Activated CD8-positive, alpha-beta memory T cell treated with anti-CD3 and anti-CD28 coated beads, Interleukin-2, amount 10 ng/mL, durations not matched to agents 7 days and 5 days (primary cell): ENCODE data around the gene PUM2. TPM values are rescaled to one million over a fixed set of nuclear protein-coding genes. Genes with fewer than 3 reads are reported as not detected.
A peak's percentile ranks its signal among the peaks of the same experiment; 100 is the strongest.
"Not testable (repeated sequence)": the region's sequence is repeated elsewhere in the genome, so short reads cannot be mapped to it uniquely, and the experiment has no call there.

Experiments used
- ATAC-seq: fragments of 150-1000 bp; cut with Tn5 transposase; one replicate; pipeline ENCODE4 v1.10.0; 2021; ENCODE audit warnings: moderate library complexity
- CTCF ChIA-PET: fragments of 350-600 bp; sonication (Branson Sonifier 250); formaldehyde crosslinking; loops from one replicate; lab custom pipeline; 2021; ENCODE audit warnings: antibody characterized with exemption; lab: Charles Lee
- DNase-seq: peaks from one replicate; pipeline ENCODE4 v3.0.0-alpha.2; 2020
- H3K27ac Mint-ChIP-seq: one replicate; pipeline ENCODE4 v1.8.0; 2021; ENCODE audit warnings: mild to moderate bottlenecking, mixed read lengths
- H3K27me3 Mint-ChIP-seq: one replicate; pipeline ENCODE4 v1.8.0; 2021; ENCODE audit warnings: mixed read lengths
- H3K36me3 Mint-ChIP-seq: one replicate; pipeline ENCODE4 v1.8.0; 2021; ENCODE audit warnings: mild to moderate bottlenecking, mixed read lengths
- H3K4me1 Mint-ChIP-seq: one replicate; pipeline ENCODE4 v1.8.0; 2021; ENCODE audit warnings: mixed read lengths
- H3K4me3 Mint-ChIP-seq: one replicate; pipeline ENCODE4 v1.8.0; 2021; ENCODE audit warnings: mild to moderate bottlenecking, moderate library complexity, mixed read lengths
- H3K9me3 Mint-ChIP-seq: one replicate; pipeline ENCODE4 v1.8.0; 2022; ENCODE audit warnings: low read depth, mixed read lengths
- total RNA-seq, 2 experiments: library from RNA; stranded (reverse); gene quantifications; one replicate each; pipeline ENCODE4 v1.2.3, GENCODE V29; 2021

The PUM2 gene
- total RNA-seq, 2 experiments from 2014 or later = 120 to 127 TPM

DNA sequence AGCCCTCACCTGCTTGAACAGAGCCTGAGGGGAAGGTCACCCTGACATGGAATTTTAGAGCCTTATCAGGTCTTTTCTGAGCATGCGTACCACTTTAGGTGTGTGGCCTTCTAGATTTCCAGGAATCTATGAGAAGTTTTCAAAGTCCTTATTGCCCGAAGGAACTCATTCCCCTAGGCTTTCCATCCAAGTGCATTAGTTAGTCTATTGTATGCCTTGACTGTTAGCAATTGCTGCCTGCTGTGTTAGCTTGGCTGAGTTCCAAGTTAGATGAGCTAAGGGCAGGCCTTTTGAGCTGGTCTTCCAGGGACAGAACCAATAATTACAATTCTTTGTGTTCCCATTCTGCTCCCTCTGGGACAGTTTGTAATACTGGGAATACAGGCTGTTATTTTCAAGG lies 30.8 kb upstream of the PUM2 start:
- DNase-seq = no peak
- H3K27ac Mint-ChIP-seq = no peak overlapping the region
- no peaks in the 10 kb centered on the region for H3K9me3 Mint-ChIP-seq
- H3K27me3 Mint-ChIP-seq = peaks cover 14% of the 10 kb centered on the region
- no peaks in the 10 kb centered on the region for H3K36me3 Mint-ChIP-seq
- peaks cover 9% of the 10 kb centered on the region for H3K4me1 Mint-ChIP-seq
- no peak for ATAC-seq
- H3K4me3 Mint-ChIP-seq = no peak overlapping the region
- CTCF ChIA-PET = interaction anchor here (1.3 to 2.9 kb wide), 3 partner anchors 30 to 261 kb away, joined by 4 to 8 read pairs (median 5); partner anchors contain the start of gene SDC1

DNA sequence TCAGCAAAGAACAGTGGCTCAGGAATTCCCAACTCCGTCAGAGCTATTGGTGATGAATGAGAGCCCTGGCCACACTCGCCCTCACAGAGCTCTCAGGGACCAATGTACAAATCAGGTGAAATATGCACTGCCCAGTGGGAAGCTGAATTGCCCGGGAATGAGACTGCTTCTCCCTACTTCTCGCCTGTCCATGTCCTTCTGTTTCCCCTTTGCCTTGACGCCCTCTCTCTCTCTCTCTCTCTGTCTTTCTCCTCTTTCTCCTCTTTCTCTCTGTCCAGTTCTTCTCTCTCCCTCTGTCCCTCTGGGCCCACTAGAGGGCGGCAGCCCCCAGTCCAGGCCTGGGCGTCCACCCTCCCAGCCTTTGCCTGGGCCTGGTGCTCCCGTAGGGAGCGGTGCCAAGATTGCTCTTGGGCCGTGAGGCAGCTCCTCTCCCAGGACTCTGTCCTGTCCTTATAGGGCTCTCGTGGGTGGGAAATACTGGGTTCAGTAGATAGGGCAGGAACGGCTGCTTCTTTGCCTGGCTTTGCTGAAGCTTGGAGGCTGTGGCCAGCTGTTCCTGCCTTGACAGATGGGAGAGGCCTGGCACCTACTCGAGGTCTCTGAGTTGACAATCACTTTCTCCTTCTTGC lies 28.4 kb upstream of the PUM2 start:
- peaks cover 16% of the 10 kb centered on the region for H3K27me3 Mint-ChIP-seq
- CTCF ChIA-PET = interaction anchor here (0.7 to 3.1 kb wide), 4 partner anchors 29 to 264 kb away, joined by 3 to 17 read pairs (median 6); no protein-coding TSS in a partner anchor
- no peak overlapping the region for H3K27ac Mint-ChIP-seq
- no peaks in the 10 kb centered on the region for H3K36me3 Mint-ChIP-seq
- no peak for DNase-seq
- no peak overlapping the region for H3K4me3 Mint-ChIP-seq
- no peaks in the 10 kb centered on the region for H3K9me3 Mint-ChIP-seq
- ATAC-seq = peak; percentile 36
- peaks cover 9% of the 10 kb centered on the region for H3K4me1 Mint-ChIP-seq

DNA sequence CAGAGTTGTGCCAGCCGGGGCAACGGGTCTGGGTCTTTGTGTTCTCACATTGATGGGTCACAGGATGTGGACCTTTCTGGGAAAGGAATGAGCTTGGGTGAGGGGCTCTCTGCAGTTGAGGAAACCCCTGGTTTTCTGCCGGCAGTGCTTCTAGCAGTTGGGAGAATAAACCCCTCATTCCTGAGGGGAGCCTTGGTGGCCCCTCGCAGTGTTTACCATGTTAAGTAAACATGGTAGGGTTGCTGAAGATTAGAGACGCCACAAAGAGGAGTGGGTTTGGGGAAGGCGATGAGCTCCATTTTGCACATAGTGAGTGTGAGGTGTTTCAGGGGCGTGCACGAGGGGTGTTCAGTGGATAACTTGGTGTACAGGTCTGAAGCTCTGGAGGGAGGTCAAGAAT lies 27.7 kb upstream of the PUM2 start:
- CTCF ChIA-PET = interaction anchor here (0.7 to 3.1 kb wide), 2 partner anchors 33 to 242 kb away, joined by 3 to 17 read pairs; no protein-coding TSS in a partner anchor
- no peak overlapping the region for H3K4me3 Mint-ChIP-seq
- no peak for ATAC-seq
- H3K27me3 Mint-ChIP-seq = peaks cover 16% of the 10 kb centered on the region
- DNase-seq = no peak
- no peaks in the 10 kb centered on the region for H3K9me3 Mint-ChIP-seq
- H3K4me1 Mint-ChIP-seq = peaks cover 4% of the 10 kb centered on the region
- H3K36me3 Mint-ChIP-seq = no peaks in the 10 kb centered on the region
- no peak overlapping the region for H3K27ac Mint-ChIP-seq

DNA sequence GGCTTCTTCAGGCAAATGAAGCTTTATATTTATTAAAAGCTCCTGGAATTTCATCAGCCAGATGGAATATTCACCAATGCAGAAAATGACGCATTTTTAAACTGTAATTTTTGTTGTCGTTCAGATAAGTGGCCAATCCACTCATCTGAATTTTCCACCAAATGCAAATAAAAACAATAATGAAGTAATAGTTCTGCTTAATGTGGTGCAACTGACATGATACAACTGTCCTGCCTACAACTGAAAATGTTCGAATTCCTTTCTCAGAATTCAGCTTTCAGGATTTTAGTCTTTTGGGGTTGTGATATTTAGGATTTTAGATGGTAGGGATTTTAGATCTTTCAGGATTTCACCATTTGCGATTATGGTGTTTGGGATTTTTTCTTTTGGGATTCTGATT lies 27.1 kb upstream of the PUM2 start:
- H3K27me3 Mint-ChIP-seq = peaks cover 16% of the 10 kb centered on the region
- H3K9me3 Mint-ChIP-seq = no peaks in the 10 kb centered on the region
- H3K36me3 Mint-ChIP-seq = no peaks in the 10 kb centered on the region
- CTCF ChIA-PET = interaction anchor here (1.4 to 3.1 kb wide), 2 partner anchors 12 to 34 kb away, joined by 3 to 17 read pairs; no protein-coding TSS in a partner anchor
- H3K27ac Mint-ChIP-seq = no peak overlapping the region
- H3K4me3 Mint-ChIP-seq = no peak overlapping the region
- DNase-seq = no peak
- ATAC-seq = no peak
- H3K4me1 Mint-ChIP-seq = no peaks in the 10 kb centered on the region

- ATAC-seq, CTCF ChIA-PET, DNase-seq, H3K4me1 Mint-ChIP-seq, H3K27ac Mint-ChIP-seq, H3K4me3 Mint-ChIP-seq, H3K9me3 Mint-ChIP-seq: not testable (repeated sequence)
- H3K27me3 Mint-ChIP-seq = peaks cover 23% of the 10 kb centered on the region
- peaks cover 15% of the 10 kb centered on the region for H3K36me3 Mint-ChIP-seq
These were observed 24.3 kb upstream of the PUM2 start for GRCh38 chr2:20374982-20375381.

DNA sequence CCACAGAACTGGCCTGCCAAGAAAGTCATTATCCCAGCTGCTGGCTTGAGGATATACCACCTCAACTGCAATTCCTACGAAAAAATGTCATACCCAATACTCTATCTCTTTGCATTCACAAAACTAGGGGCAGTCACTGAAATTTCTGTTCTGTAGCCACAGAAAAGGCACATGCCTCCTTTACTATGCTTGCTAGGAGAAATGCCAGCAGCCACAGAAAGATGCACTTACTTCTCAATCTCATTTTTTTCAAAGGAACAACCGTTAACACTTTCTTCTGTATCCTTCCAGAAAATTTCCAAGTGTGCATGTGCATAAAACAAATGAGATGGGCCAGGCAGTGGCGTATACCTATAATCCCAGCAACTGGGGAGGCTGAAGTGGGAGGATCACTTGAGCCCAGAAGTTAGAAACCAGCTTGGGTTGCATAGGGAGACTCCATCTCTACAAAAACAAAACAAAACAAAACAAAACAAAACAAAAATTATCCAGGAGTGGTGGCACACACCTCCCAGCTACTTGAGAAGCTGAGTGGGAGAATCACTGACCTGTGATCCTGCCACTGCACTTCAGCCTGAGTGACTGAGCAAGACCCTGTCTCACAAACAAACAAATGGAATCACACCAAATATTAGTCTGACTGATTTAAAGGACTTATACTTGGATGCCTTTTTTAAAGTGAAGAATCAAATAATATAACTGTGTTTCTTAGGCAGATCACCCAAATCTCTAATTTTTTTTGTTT lies 22.4 kb upstream of the PUM2 start:
- H3K27me3 Mint-ChIP-seq = peaks cover 17% of the 10 kb centered on the region
- H3K27ac Mint-ChIP-seq = no peak overlapping the region
- H3K9me3 Mint-ChIP-seq = peaks cover 14% of the 10 kb centered on the region
- CTCF ChIA-PET = no interaction called here
- peaks cover 6% of the 10 kb centered on the region for H3K4me1 Mint-ChIP-seq
- peaks cover 26% of the 10 kb centered on the region for H3K36me3 Mint-ChIP-seq
- H3K4me3 Mint-ChIP-seq = no peak overlapping the region
- ATAC-seq (no peak), DNase-seq (no peak)

DNA sequence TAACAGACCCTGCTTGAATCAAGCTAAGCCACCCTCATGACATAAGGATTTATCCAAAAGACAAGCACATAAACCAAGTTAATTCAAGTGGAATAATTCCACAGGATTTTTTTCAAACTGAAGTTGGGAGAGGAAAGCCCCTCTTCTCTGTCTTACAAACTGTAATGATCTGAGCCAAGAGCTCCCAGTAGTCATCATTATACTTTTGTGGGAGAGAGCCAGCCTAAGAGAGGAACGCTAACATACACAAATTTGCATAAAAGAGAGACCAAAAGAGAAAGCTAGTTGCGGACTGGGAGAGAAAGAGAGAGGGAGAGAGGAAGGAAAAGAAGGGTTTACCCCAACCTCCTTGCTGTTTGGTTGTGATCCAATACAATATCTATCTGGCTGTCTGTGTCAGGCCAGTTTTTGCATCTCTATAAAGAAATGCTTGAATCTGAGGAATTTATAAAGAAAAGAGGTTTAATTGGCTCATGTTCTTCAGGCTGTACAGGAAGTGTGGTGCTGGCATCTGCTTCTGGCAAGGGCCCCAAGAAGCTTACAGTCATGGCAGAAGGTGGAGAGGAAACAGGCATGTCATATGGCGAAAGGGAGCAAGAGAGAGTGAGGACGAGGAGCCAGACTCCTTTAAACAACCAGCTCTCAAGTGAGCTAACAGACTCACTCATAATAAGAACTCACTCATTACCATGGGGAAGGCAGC lies 20.8 kb upstream of the PUM2 start:
- no peak overlapping the region for H3K27ac Mint-ChIP-seq
- peaks cover 9% of the 10 kb centered on the region for H3K27me3 Mint-ChIP-seq
- H3K4me1 Mint-ChIP-seq = peaks cover 17% of the 10 kb centered on the region
- no peak overlapping the region for H3K4me3 Mint-ChIP-seq
- DNase-seq = no peak
- CTCF ChIA-PET = no interaction called here
- H3K9me3 Mint-ChIP-seq = peaks cover 14% of the 10 kb centered on the region
- peaks cover 39% of the 10 kb centered on the region for H3K36me3 Mint-ChIP-seq
- no peak for ATAC-seq

- Mint-ChIP-seq H3K36me3 (peaks cover 39% of the 10 kb centered on the region), H3K4me3 (no peak overlapping the region), H3K4me1 (peaks cover 30% of the 10 kb centered on the region), H3K27ac (no peak overlapping the region), H3K9me3 (peaks cover 14% of the 10 kb centered on the region), H3K27me3 (peaks cover 8% of the 10 kb centered on the region)
- DNase-seq (no peak), ATAC-seq (no peak)
- CTCF ChIA-PET = interaction anchor here (2.3 kb wide), 1 partner anchor 281 kb away, joined by 7 read pairs; the partner anchor contains the start of gene HS1BP3
These were observed 19.5 kb upstream of the PUM2 start for GRCh38 chr2:20370191-20370590.

- Mint-ChIP-seq H3K27ac (no peak overlapping the region), H3K36me3 (peaks cover 39% of the 10 kb centered on the region), H3K27me3 (peaks cover 8% of the 10 kb centered on the region), H3K4me3 (no peak overlapping the region), H3K9me3 (peaks cover 14% of the 10 kb centered on the region), H3K4me1 (peaks cover 38% of the 10 kb centered on the region)
- CTCF ChIA-PET = interaction anchor here (2.3 to 7.6 kb wide), 2 partner anchors 16 to 282 kb away, joined by 7 to 44 read pairs; partner anchors contain the start of gene HS1BP3
- no peak for DNase-seq
- ATAC-seq = no peak
These were observed 18.7 kb upstream of the PUM2 start for GRCh38 chr2:20369366-20369765.

DNA sequence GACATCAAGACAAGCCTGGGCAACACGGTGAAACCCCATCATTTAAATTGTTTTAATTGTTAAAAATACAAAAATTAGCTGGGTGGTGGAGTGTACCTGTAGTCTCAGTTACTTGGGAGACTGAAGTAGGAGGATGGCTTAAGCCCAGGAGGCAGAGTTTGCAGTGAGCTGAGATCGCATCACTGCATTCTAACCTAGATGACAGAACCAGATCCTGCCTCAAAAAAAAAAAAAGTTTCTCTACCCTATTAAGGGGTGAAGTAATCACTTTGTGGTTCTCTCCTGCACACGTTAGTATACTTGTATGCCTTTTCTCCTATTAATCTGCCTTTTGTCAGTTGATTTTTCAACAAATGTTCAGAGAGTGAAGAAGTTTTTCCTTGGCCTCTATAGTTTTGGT lies 18.1 kb upstream of the PUM2 start:
- Mint-ChIP-seq H3K4me3 (no peak overlapping the region), H3K27ac (no peak overlapping the region), H3K36me3 (peaks cover 39% of the 10 kb centered on the region), H3K4me1 (peaks cover 39% of the 10 kb centered on the region), H3K27me3 (peaks cover 8% of the 10 kb centered on the region), H3K9me3 (peaks cover 14% of the 10 kb centered on the region)
- DNase-seq (no peak), ATAC-seq (no peak)
- CTCF ChIA-PET = interaction anchor here (2.3 to 7.6 kb wide), 2 partner anchors 16 to 282 kb away, joined by 7 to 44 read pairs; partner anchors contain the start of gene HS1BP3

- CTCF ChIA-PET = interaction anchor here (7.6 kb wide), 1 partner anchor 15 kb away, joined by 44 read pairs; no protein-coding TSS in a partner anchor
- Mint-ChIP-seq H3K36me3 (peaks cover 43% of the 10 kb centered on the region), H3K9me3 (peaks cover 14% of the 10 kb centered on the region), H3K4me1 (peaks cover 42% of the 10 kb centered on the region)
- not testable (repeated sequence) for H3K27me3 Mint-ChIP-seq, H3K4me3 Mint-ChIP-seq, DNase-seq, H3K27ac Mint-ChIP-seq, ATAC-seq
These were observed 17.3 kb upstream of the PUM2 start for GRCh38 chr2:20367929-20368328.

GRCh38 chr2:20366672-20367116 lies 16.1 kb upstream of the PUM2 start:
- ATAC-seq (peak; percentile 61), DNase-seq (peak; percentile 67)
- Mint-ChIP-seq H3K4me1 (peaks cover 40% of the 10 kb centered on the region), H3K27me3 (peaks cover 5% of the 10 kb centered on the region), H3K27ac (peak overlapping the region; percentile 80), H3K9me3 (peaks cover 9% of the 10 kb centered on the region), H3K36me3 (peaks cover 38% of the 10 kb centered on the region), H3K4me3 (no peak overlapping the region)
- CTCF ChIA-PET = interaction anchor here (0.9 to 7.6 kb wide), 9 partner anchors 14 to 284 kb away, joined by 3 to 44 read pairs (median 4); partner anchors contain the start of genes HS1BP3 and RHOB
